K562 (cell line): ENCODE results near the gene PIK3R2. TPM values are rescaled to one million over a fixed set of nuclear protein-coding genes. Genes with fewer than 3 reads are reported as not detected.

Experiments used
- ATAC-seq: fragments of 200-7000 bp; cut with Tn5 transposase; 3 replicates; pipeline ENCODE4 v1.9.1; 2020; ENCODE audit warnings: moderate library complexity
- BruUV-seq: library from RNA; stranded (reverse); fragments of 400-500 nt; replicated peaks from 2 replicates; lab custom pipeline; 2021; lab: Mats Ljungman, UMichigan
- CTCF ChIA-PET: fragments of 300-600 bp; formaldehyde crosslinking; extraction: SDS; loops from one replicate; lab custom pipeline; 2021; ENCODE audit warnings: low intra/inter-chr PET ratio; lab: Yijun Ruan, JAX
- POLR2A ChIA-PET: fragments of 300-600, 350-650 bp; sonication (Branson Sonifier 250); formaldehyde crosslinking; extraction: SDS; loops from one replicate; lab custom pipeline; 2021; ENCODE audit warnings: antibody characterized with exemption, inconsistent platforms; lab: Yijun Ruan, JAX
- DNase-seq, 4 experiments: peaks; one replicate each; pipeline versions ENCODE4 v3.0.0 to v3.0.0-alpha.2; 2011 to 2018; ENCODE audit warnings: low spot score in 3 of 4, mixed read lengths in 3 of 4; ENCODE audit errors: extremely low read depth in 1 of 4
- FAIRE-seq: peaks from 2 replicates; lab custom pipeline; 2011; peaks lifted over from hg19 to GRCh38; lab: Jason Lieb, UNC
- H2AFZ ChIP-seq: 2 replicates; pipeline ENCODE4 v1.6.0; 2011; ENCODE audit warnings: low read depth, low read length, control low read depth, inconsistent platforms
- H3K27ac ChIP-seq: fragments of 200-600 bp; 3 replicates; pipeline ENCODE4 v1.8.0; 2011; ENCODE audit warnings: low read depth, mild to moderate bottlenecking, control low read depth, inconsistent platforms, low read length, moderate library complexity, mixed read lengths; ENCODE audit errors: extremely low read depth
- H3K27me3 ChIP-seq, 2 experiments: fragments of 300-600 bp in 1 of 2; 2 replicates in 1 of 2; 3 replicates in 1 of 2; pipeline versions ENCODE4 v1.6.0 to v1.8.0; 2011; ENCODE audit warnings: inconsistent platforms in 2 of 2, low read length in 2 of 2, mild to moderate bottlenecking in 1 of 2, mixed read lengths in 1 of 2, moderate library complexity in 1 of 2; ENCODE audit not compliant: control insufficient read depth in 2 of 2, insufficient read depth in 2 of 2
- H3K36me3 ChIP-seq: fragments of 300-600 bp; 3 replicates; pipeline ENCODE4 v1.8.0; 2011; ENCODE audit warnings: mild to moderate bottlenecking, low read length, inconsistent platforms; ENCODE audit not compliant: control insufficient read depth, insufficient read depth
- H3K4me1 ChIP-seq, 2 experiments: fragments of 200-600 bp in 1 of 2; replicated peaks in 1 of 2; 2 replicates in 1 of 2; 3 replicates in 1 of 2; pipeline versions ENCODE4 v1.5.1 to v1.8.0; 2011; ENCODE audit warnings: inconsistent platforms in 2 of 2, low read length in 2 of 2, mild to moderate bottlenecking in 1 of 2, mixed read lengths in 1 of 2, moderate library complexity in 1 of 2; ENCODE audit not compliant: control insufficient read depth in 2 of 2, insufficient read depth in 2 of 2
- H3K4me2 ChIP-seq: 2 replicates; pipeline ENCODE4 v1.6.1; 2011; ENCODE audit warnings: low read length, control low read depth, inconsistent platforms, mixed read lengths; ENCODE audit not compliant: insufficient read depth
- H3K4me3 ChIP-seq: fragments of 200-600 bp; sonication (generic), shearing (Covaris generic); 2 replicates; pipeline ENCODE4 v1.5.1; 2016; ENCODE audit warnings: control low read depth, inconsistent platforms
- H3K79me2 ChIP-seq: fragments of 200-600 bp; 3 replicates; pipeline ENCODE4 v1.8.0; 2011; ENCODE audit warnings: low read length, inconsistent platforms; ENCODE audit not compliant: control insufficient read depth, insufficient read depth
- H3K9ac ChIP-seq, 2 experiments: 2 replicates each; pipeline versions ENCODE4 v1.6.0 to v1.6.1; 2011; ENCODE audit warnings: low read depth in 2 of 2, low read length in 2 of 2, control low read depth in 1 of 2, inconsistent platforms in 1 of 2, mild to moderate bottlenecking in 1 of 2, mixed read lengths in 1 of 2; ENCODE audit not compliant: insufficient read depth in 1 of 2
- H3K9me1 ChIP-seq: one replicate; pipeline ENCODE4 v1.6.0; 2011; ENCODE audit warnings: inconsistent platforms, mild to moderate bottlenecking, low read length, moderate library complexity; ENCODE audit not compliant: control insufficient read depth, insufficient read depth
- H3K9me3 ChIP-seq: replicated peaks from 2 replicates; pipeline ENCODE4 v1.5.1; 2011; ENCODE audit warnings: low read depth, low read length, inconsistent platforms; ENCODE audit not compliant: control insufficient read depth, insufficient read depth
- H4K20me1 ChIP-seq: replicated peaks from 2 replicates; pipeline ENCODE4 v1.6.1; 2011; ENCODE audit warnings: low read length, inconsistent platforms, mixed read lengths; ENCODE audit not compliant: control insufficient read depth, insufficient read depth
- BCOR ChIP-seq: fragments of 450-650 bp; IDR thresholded peaks from 2 replicates; pipeline ENCODE4 v1.6.1; 2016
- BRD9 ChIP-seq: fragments of 450-650 bp; IDR thresholded peaks from 2 replicates; pipeline ENCODE4 v1.6.1; 2018; ENCODE audit warnings: low read depth; ENCODE audit not compliant: partially characterized antibody
- TRIM24 ChIP-seq, 2 experiments: fragments of 450-650 bp; IDR thresholded peaks; 2 replicates each; pipeline ENCODE4 v1.6.1; 2016
- ZBTB17 ChIP-seq: fragments of 450-650 bp; formaldehyde crosslinking; IDR thresholded peaks from 2 replicates; pipeline ENCODE4 v1.4.0; 2020; ENCODE audit warnings: mild to moderate bottlenecking
- ZKSCAN1 ChIP-seq: fragments of 150-350 bp; IDR thresholded peaks from 2 replicates; pipeline ENCODE4 v1.6.1; 2016; ENCODE audit warnings: low read depth, low read length
- ZNF184 ChIP-seq: sonication (generic); formaldehyde crosslinking; IDR thresholded peaks from 2 replicates; pipeline ENCODE4 v1.5.0; 2020; ENCODE audit warnings: missing genetic modification reagents
- whole genome bisulfite sequencing: fragments of 100-300 bp; shearing (Covaris generic); methylation state at CpG from one replicate; pipeline ENCODE4 v1.1.6; 2016; ENCODE audit warnings: low coverage, mixed read lengths; ENCODE audit not compliant: insufficient coverage; ENCODE audit errors: missing lambda C conversion rate; 5-methylcytosine and 5-hydroxymethylcytosine counted together
- in situ Hi-C: fragments of 300-500 bp; cut with MboI; formaldehyde crosslinking; loops from 4 replicates; pipeline ENCODE4 v1.15.0; 2018; ENCODE audit warnings: inconsistent platforms, mixed read lengths
- intact Hi-C: fragments of 100-400 bp; cut with micrococcal nuclease; formaldehyde crosslinking; loops from 2 replicates; pipeline ENCODE4 v1.14.2; 2022
- polyA plus RNA-seq, 8 experiments: library from polyadenylated mRNA; depleted of rRNA in 4 of 8; stranded (reverse) in 5 of 8; unstranded in 3 of 8; fragments of >200 nt; fragmentation: Nextera tagmentation in 2 of 8; fragmentation: Illumina TruSeq in 1 of 8; extraction: Ambion mirVana in 2 of 8; extraction: Trizol in 1 of 8; gene quantifications; 2 replicates each; pipeline versions ENCODE4 v1.2.1 to v1.2.3, GENCODE V29; 2011 to 2014; ENCODE audit warnings: inconsistent platforms in 1 of 8, missing spikeins in 1 of 8
- total RNA-seq, 7 experiments: library from RNA; depleted of rRNA in 6 of 7; stranded (reverse); fragments of >200 nt in 6 of 7; fragmentation: Illumina TruSeq in 2 of 7; extraction: Trizol in 2 of 7; gene quantifications; 2 replicates each; pipeline versions ENCODE4 v1.2.1 to v1.2.3, GENCODE V29; 2011 to 2021; ENCODE audit warnings: low replicate concordance in 1 of 7
- TF ChIP-seq, protein P1 (sequence below): IDR thresholded peaks from 2 replicates; pipeline ENCODE4 v1.6.1; 2014; ENCODE audit warnings: antibody characterized with exemption

PIK3R2 gene
- total and polyA plus RNA-seq, 9 of the 15 experiments (the other 6 are each of a cell fraction or from before 2014, with no cell fraction given), result 0.39 to 37.9 (median 5.3) TPM

DNA sequence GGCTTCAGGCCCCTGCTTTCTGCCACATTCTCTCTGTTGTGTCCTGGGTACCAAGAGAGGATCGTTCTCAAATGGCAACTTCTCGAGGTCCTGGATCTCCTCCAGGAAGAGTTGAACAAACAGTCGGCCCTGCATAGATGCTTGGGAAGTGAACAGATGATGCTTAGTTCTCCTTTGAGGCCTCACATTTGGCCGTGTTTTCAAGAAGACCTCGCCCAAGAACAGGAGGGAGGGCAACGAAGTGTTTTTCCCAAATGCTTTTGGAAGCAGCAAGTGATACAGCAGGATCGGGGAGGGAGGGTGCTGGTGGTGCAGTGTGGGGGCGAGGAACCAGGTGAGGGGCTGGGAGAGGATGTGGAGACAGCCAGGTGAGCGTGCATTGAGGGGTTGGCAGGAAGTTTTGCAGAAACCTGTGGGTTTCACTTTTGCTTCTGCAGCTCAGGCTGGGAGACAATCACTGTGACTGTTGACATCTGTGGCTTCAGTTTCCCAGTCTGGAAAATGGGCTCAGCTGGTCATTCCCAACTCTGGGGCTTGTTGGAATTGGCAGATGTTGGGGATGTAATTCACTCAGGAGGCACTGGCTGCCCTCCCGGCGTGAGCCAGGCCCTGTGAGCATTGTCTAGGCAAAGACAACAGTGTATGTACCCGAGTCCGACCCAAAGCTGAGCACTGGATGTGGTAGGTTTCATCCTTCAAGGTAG is 33.8 kb upstream of the PIK3R2 start:
- TF ChIP-seq, protein P1, sequence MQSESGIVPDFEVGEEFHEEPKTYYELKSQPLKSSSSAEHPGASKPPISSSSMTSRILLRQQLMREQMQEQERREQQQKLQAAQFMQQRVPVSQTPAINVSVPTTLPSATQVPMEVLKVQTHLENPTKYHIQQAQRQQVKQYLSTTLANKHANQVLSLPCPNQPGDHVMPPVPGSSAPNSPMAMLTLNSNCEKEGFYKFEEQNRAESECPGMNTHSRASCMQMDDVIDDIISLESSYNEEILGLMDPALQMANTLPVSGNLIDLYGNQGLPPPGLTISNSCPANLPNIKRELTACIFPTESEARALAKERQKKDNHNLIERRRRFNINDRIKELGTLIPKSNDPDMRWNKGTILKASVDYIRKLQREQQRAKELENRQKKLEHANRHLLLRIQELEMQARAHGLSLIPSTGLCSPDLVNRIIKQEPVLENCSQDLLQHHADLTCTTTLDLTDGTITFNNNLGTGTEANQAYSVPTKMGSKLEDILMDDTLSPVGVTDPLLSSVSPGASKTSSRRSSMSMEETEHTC, result no peak
- TF ChIP-seq ZBTB17 (CRISPR knock-in tag) (no peak), BCOR (0 out of 2 replicates have a peak, but pooled peaks have one; percentile 15), BRD9 (no peak), TRIM24 (IDR thresholded peaks at IDR 0.05) (no peak), ZNF184 (CRISPR knock-in tag) (no peak), ZKSCAN1 (no peak)
- Histone ChIP-seq H3K4me2 (peak overlapping the region; percentile 85; the same call in 1 of the 2 replicates), H3K9me1 (no peaks in the 10 kb centered on the region), H3K79me2 (peaks cover 14% of the 10 kb centered on the region; the same call in 2 of the 3 replicates), H3K27me3 (no peaks in the 10 kb centered on the region), H3K4me1 (peaks cover 13 to 36% of the 10 kb centered on the region in 2 experiments; a peak in 4 of 5 replicates), H3K9me3 (no peaks in the 10 kb centered on the region), H3K36me3 (peaks cover 30% of the 10 kb centered on the region; the same call in 2 of the 3 replicates), H2AFZ (no peak overlapping the region), H4K20me1 (no peaks in the 10 kb centered on the region), H3K4me3 (no peak overlapping the region), H3K9ac (peak overlapping the region in 1 of 2 experiments; percentile 91; a peak in 1 of 4 replicates), H3K27ac (no peak overlapping the region)
- peak; percentile 57 for FAIRE-seq
- DNase-seq, result no peak
- intact Hi-C loops, result loop anchor here (10.0 kb wide), 1 partner anchor 206 kb away; the partner anchor contains the start of gene LSM4
- WGBS, result 63% methylated on average over 12 of the region's 13 CpGs
- in situ Hi-C loops, result no loop called here
- no TSS peak for BruUV-seq
- no peak for ATAC-seq
- ChIA-PET POLR2A (interaction anchor here (0.6 to 0.7 kb wide), 3 partner anchors 9 to 296 kb away, joined by 3 read pairs; no protein-coding TSS in a partner anchor), CTCF (no interaction called here)
